Measurements from ENCODE around the gene TTLL12. TPM values are rescaled to one million over a fixed set of nuclear protein-coding genes. Genes with fewer than 3 reads are reported as not detected.
"Not testable (repeated sequence)": the region's sequence is repeated elsewhere in the genome, so short reads cannot be mapped to it uniquely, and the experiment has no call there.

TTLL12 gene
- polyA plus RNA-seq, 4 donors: 25.2 to 35.7 (median 26.1) TPM

DNA sequence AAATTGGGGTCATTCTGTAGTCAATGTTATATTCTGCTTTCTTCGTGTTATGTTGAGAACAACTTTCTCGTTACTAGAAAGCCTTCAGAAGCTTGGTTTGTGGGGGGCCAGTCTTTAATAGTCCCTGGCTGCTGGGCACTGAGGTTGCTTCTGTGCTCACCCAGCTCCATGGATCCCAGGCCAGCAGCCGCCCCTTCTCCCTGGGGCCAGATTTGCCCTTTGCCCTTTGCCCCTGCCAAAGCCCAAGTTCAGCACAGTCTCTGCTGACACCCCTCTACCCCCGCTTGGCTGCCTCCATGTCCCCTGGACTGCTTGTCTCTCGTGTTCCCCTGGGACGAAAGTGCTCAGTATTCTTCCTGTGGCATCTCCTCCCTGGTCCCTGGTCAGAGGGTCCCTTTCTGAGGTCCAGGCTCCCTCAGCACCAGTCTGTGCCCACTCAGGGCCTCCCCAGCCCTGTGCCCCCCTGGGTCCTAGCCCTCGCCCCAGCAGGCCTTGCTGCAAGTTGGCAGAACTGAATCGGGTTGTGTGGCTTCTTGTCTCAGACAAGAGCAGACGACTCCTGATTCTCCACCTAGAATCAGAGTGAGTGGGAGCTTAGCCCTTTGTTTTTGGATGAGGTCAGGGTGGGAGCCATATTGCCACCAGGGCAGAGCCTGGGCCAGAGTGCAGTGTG lies 28.9 kb downstream of the TTLL12 start:
- DNase-seq (ENCODE audit: low read depth in 4 of 4, low spot score in 2 of 4): no peak

DNA sequence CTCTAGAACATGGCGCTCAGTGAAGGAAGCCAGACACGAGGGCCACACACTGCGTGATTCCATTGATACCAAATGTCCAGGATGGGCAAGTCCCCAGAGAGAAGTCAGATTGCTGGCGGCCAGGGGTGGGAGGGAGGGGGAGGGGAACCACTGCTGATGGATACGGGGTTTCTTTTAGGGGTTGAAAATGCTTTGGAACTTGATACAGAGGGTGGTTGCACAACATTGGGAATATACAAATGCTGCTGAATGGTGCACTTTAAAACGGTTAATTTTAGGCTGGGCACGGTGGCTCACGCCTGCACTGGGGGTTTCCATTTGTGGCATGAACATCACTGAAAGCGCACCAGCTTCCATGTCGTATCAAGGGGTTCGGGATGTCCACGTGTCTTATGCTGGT lies 30.5 kb downstream of the TTLL12 start:
- DNase-seq (ENCODE audit: low read depth in 4 of 4, low spot score in 2 of 4): no peak

DNA sequence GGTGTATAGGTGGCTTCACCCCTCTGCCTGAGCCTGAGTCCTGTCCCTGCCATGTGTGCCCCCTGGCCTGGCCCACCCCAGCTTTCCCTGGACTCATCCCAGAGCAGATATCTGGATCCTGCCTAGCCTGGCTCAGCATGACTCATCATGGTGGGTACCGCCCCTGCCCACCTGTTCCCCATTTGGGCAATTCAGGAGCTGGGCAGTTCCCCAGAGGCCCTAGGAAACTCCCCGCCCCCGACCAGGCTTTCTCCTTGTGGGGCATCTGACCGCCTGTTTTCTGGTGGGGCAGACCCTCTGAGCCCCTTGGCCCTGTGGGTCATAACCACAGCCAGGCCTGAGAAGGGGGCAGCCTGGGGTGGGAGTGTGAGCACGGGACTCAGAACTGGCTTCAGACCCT lies 31.1 kb downstream of the TTLL12 start:
- DNase-seq (ENCODE audit: low read depth in 4 of 4, low spot score in 2 of 4): no peak

DNA sequence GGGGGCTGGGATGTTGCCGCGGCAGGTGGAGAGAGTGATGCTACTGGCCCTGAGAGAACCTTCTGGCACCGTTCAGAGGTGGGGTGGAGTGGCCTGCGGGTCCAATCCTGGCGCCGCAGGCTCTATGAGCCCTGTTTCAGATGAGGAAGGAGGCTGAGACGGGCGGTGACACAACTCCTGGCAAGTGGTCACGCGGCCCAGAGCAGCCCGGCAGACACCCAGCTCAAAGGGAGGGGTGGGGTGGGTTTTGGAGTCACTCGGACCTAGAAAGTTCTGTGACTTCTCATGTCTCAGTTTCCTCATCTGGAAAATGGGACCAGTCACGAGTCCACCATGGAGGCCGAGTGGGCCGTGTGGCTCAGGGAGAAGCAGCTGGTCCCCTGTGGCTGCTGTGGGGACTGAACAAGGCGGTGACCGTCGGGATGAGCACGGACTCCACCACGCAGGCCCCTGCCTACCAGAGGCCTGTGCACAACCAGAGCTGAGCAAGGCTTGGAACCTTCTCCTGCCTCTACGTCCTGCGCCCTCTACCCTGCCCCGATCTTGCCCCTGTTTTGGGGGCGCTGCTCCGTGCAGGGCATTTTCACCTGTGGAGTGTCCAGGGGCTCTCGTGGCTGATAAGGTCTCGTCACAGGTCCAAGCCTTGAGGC lies 31.9 kb downstream of the TTLL12 start:
- no peak for DNase-seq (ENCODE audit: low read depth in 4 of 4, low spot score in 2 of 4)

DNA sequence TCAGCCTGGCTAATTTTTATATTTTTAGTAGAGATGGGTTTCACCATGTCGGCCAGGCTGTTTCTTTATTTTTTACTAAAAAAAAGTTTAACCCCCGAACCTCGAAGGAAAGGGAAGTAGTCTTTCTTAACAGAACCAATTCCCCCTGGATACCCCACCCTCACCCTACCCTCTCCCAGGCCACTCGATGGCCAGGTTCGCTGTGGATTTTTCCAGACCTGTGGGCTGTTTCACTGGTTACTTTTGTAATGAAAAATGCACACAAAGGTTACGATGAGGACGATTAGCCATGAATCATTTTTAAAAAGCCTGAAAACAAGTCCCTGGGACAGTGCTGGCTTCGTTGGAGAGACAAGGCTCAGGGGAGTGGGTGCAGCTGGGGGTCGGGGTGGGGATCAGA lies 33.0 kb downstream of the TTLL12 start:
- no peak for DNase-seq (ENCODE audit: low read depth in 4 of 4, low spot score in 2 of 4)

DNA sequence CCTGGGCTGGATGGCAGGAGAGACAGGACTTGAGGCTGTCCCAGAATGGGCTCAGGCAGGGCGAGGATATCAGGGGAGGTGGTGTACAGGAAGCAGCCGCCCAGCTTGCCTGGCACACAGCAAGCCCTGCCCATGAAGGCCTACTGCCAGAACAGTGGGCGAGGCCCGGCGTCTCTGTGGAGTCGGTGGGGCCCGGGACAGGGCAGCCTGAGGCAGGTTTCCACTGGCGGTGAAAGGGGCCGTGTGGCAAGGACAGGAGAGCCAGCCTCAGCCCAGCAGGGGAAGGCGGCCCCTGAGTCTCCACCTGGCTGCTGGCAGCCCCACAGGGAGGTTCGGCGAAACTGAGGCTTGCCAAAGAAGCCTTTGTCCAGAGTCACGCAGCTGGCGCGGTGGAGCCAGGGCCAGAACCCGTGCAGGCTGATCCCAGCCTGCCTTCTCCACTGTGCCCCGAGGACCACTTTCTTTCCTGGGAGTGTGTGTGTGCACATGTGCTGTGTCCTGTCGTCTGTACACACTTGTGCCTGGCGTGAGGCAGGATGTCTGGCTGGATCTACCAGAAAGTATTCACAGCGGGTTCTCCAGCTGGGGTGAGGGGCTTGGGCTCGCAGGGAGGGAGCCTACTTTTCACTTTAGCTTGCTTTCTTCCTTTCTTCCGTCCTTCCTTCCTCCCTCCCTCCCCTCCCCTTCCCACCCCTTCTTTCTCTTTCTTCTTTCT lies 34.4 kb downstream of the TTLL12 start:
- DNase-seq (ENCODE audit: low read depth in 4 of 4, low spot score in 2 of 4): no peak

DNA sequence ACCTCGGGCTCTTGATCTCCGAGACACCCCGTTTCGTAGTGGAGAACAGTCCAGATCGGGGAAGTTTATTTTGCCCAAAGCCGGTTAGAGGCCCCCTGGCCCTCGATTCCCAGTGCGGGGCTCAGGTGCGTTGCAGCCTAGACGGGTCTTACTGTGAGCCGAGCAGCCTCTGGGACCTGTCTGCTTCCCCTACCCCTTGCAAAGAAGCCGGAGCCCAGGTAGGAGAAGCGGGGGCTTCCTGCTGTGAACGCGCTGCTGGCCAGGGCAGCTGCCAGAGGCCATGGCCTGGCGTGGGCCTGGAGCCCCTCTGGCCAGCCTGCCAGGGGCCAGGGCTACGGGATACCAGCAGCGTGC lies 35.0 kb downstream of the TTLL12 start:
- DNase-seq (ENCODE audit: low read depth in 4 of 4, low spot score in 2 of 4): no peak

DNA sequence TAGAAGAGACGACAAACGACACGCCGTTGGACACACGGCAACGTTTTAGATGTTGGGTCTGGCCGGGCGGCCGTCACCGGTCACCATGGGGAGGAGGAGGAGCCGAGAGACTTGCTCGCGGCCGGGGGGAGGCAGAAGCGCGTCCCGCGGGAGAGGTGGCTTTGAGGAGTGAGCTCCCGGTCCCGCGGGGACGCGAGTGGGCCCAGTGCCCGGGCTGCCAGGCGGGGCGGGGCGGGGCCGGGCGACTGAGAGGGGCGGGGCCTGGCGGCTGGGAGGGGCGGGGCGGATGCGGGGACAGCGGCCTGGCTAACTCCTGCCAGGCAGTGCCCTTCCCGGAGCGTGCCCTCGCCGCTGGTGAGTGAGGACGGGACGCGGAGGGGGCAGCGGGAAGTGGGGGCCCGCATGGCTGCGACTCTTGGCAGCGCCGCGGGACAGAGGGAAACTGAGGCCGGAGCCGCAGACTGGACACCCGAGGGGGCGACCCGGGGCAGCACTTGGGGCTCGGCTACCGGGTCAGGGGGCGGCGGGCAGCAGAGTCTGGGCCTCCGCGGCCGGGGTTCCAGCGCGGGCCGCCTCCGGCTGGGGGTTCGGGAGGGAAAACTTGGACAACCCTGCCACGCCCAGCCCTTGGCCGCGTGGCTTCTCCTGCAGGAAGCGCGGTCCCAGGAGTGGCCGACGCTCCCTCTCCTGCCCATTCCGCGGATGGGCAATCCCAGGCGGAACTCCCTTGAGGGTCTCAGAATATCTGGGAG lies 35.5 kb downstream of the TTLL12 start, which contains the start of gene TSPO:
TSS of gene TSPO (plus strand) at position 309 of the 752 bp plus-strand sequence. CDS start 7,680 bp downstream, outside the sequence.
- DNase-seq (ENCODE audit: low read depth in 4 of 4, low spot score in 2 of 4): no peak

DNA sequence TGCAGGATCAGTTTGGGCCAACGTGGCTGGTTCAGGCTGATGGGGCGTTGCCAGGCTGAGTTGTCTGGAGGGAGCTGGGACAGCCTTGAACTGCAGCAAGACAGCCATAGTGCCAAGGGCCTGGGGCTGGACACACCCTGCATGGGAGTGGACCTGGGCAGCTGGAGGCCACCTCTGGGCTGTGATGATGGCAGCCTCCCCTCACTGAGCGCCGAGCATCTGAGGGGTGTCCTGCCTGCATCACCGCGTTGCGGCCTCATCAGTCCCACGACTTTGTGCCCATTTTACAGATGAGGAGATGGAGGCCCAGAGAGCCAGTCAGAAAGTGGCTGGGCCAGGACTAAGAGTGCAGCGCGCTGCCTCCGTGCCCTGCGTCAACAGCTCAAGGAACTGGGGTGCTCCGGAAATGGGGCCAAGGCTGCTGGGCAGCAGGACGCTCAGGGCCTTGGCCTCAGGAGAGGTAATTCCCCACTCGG lies 36.2 kb downstream of the TTLL12 start:
- DNase-seq (ENCODE audit: low read depth in 4 of 4, low spot score in 2 of 4): no peak

DNA sequence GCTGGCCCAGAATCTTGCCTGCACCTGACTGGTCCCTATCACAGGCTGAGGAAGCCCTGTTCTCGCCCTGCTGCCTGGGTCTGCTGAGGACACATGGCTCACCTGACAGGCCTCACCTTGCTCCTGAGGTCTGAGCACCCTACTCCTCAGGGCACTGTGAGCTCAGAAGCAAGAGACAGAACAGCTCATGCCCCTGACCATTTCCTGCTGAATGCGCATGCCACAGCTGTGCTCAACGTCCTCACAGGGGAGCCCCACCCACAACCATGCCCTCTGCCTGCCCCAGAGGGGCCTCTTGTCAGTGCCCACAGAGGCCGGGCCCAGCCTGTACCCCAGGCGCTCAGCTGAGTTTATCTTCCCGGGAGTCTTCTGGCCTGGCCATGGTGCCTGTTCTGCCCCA lies 38.4 kb downstream of the TTLL12 start:
- DNase-seq (ENCODE audit: low read depth in 4 of 4, low spot score in 2 of 4): no peak

DNA sequence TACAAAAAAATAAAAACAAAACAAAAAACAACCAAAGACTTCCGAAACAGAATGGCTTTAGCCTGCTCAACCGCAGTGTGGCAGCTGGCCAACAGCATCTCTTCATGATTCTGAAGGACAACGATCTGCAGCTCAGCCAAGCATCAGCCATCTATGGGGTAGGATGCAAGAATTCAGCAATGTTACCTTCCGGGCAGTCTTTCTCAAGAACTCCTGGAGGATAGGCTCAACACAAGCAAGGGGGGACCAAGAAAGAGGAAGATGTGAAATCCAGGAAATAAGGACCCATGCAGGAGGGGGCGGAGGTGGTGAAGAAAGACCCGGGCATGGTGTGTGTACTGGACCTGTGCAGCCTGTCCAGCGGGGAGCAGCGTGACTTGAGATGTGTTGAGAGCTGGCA lies 39.1 kb downstream of the TTLL12 start:
- no peak for DNase-seq (ENCODE audit: low read depth in 4 of 4, low spot score in 2 of 4)

DNA sequence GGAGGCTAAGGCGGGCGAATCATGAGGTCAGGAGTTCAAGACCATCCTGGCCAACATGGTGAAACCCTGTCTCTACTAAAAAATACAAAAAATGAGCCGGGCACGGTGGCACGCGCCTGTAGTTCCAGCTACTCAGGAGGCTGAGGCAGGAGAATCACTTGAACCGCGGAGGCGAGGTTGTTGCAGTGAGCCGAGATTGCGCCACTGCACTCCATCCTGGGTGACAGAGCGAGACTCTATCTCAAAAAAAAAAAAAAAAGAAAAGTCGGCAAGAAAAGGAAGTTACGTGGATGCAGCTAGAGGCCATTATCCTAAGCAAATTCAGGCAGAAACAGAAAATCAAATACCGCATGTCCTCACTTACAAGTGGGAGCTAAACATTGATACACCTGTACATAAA lies 40.6 kb downstream of the TTLL12 start:
- not testable (repeated sequence) for DNase-seq (ENCODE audit: low read depth in 4 of 4, low spot score in 2 of 4)

DNA sequence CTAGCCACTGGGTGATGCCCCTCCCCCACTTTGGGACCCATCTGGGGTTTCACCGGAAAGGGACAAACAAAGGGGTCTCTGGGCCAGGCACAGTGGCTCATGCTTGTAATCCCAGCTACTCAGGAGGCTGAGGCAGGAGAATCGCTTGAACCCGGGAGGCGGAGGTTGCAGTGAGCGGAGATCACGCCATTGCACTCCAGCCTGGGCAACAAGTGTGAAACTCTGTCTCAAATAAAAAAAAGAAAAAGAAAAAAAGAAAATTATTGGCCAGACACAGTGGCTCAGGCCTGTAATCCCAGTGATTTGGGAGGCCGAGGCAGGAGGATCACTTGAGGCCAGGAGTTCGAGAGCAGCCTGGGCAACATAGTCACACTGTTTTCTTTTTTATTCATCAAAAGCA lies 41.6 kb downstream of the TTLL12 start:
- not testable (repeated sequence) for DNase-seq (ENCODE audit: low read depth in 4 of 4, low spot score in 2 of 4)

DNA sequence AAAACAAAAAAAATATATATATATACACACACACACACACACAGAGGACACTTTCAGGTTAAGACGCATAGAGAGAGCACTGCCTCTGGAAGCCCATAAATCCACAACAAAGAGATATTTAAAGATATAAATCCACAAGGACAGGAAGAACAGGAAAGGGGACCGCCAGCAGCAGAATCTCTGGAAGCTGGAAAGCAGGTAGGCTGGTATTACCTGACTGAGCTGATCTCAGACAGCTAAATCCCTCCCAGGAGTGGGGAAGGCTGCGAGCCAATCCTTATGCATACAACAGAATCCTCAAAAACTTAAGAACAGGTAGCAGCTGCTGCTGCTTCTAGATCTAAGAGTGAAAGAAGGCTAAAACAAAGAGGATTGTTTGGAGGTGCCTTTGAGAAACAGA lies 42.0 kb downstream of the TTLL12 start:
- no peak for DNase-seq (ENCODE audit: low read depth in 4 of 4, low spot score in 2 of 4)

DNA sequence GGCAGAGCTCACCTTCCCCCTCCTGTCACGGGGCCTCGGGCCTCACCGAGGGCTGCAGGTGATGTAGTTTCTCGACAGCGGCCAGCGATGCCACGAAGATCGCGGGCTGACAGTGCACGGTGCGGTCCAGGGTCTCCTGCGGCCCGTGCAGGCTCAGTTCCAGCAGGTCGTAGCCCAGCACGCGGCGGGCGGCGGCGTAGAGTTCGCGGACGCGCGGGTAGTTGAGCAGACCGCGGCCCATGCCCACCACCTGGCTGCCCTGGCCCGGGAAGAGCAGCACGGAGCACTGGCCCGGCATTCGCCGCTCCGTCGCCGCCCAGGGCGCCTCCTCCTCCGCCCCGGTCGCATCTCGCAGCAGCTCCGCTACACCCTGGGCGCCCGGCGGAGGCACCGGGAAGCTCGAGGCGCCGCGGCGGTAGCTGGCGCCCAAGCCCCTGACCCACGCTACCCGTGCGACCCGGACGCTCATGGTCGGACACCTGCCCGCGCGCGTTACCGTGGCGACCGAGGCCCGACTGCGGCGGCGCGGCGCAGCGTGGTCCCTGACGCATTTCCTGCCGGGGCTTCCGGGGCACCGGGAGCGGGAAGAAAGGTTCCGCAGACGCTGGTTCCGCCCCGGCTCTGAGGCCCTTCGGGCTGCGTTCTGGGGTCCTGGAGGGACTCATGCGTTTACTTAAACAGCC lies 43.9 kb downstream of the TTLL12 start, which contains the start of gene MCAT:
TSS of gene MCAT (minus strand) at position 519 of the 683 bp plus-strand sequence. CDS start at position 469, 50 bp downstream.
- peak; percentile 59 to 75 (median 66) for DNase-seq (ENCODE audit: low read depth in 4 of 4, low spot score in 2 of 4)

DNA sequence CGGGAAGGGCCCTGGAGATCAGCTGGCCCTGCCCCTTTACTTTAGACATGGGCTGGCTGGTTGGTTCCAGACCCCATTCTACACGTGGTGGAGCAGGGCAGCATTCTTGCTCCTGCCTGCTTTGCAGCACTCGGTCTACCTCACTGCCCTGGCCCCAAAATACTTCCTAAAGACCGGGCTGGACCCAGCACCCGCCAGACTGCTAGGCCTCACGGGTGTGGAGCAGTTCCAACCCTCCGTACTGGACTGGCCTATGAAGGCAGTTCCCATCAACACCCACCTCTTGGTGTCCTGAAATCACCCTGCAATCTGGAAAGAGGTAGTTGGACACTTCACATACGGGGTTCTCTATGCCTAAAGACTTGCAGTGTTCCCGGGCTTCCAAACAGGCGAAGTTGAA lies 50.1 kb downstream of the TTLL12 start:
- DNase-seq (ENCODE audit: low read depth in 4 of 4, low spot score in 2 of 4): no peak

DNA sequence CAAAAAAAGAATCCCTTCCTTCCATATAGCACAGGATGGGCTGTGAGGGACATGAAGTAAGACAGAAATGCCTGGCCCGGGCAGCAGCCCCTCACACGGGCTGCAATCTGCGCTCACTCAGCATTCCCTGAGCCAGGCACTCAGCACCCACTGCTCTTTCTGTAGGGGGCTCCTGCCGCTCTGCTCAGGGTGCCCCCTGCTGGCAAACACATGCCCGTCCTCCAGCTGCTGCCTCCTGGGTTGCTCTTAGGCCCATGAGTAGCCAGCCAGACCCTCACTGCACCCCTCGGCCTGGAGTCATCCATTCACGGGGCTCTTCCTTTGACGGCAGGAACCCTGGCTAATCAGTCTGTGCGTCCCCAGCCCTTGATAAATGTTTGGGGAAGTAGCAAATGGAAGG lies 50.7 kb downstream of the TTLL12 start:
- DNase-seq (ENCODE audit: low read depth in 4 of 4, low spot score in 2 of 4): no peak

DNA sequence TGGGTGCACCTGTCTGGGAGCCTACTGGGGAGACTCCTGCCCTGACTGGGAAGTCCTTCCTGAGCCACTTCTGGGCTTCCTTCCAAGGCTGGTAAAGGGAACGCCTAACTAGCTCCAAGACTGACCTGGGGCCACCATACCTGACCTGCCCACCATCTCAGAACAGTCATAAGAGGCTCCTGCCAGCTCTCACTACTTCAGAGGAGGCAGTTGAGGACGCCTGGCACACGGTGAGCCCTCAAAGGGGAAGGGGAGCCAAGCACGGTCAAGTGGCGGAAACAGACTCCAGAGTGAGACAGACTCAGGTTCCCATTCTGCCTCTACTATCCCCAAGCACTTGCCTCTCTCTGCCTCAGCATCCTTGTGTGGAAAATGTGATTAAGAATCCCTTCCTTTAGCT lies 51.4 kb downstream of the TTLL12 start:
- DNase-seq (ENCODE audit: low read depth in 4 of 4, low spot score in 2 of 4): no peak

DNA sequence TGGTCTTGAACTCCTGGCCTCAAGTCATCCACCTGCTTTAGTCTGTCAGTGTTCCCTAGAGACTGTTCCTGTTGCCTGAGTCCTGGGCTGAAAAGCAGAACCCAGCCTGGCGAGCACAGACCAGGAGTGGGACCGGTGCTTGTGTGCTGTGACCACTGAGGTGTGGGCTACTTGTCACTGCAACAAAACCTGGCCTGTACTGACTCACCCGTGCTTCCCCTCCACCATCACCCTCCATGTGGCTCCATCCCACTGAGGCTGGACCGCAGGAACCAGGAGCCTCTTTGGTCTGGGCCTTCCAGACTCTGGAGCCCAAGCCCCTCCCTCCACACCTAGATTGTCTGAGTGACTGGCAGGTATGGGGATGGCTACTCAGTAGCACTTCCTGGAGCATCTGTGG lies 52.4 kb downstream of the TTLL12 start:
- no peak for DNase-seq (ENCODE audit: low read depth in 4 of 4, low spot score in 2 of 4)

DNA sequence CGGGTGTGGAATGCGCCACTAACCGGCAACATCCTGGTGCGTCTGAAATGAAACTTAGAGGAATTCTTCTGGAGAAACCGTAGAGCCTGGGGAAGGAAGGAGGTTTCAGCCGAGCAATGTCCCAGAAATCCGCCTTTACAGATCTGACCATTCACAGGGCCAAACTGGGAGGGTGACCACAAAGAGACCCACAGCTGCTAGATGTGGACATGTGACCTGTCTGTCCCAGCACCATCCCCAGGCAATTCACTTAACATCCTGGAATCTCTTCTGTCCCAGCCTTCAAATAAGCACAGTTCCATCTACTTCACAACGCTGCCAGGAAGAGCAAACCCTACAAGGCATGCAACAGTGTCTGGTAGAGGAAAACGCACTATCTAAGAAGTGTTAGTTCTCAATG lies 53.5 kb downstream of the TTLL12 start:
- no peak for DNase-seq (ENCODE audit: low read depth in 4 of 4, low spot score in 2 of 4)
